Duodenal mucosa (tissue), 2 donors: Measurements from ENCODE around the gene ESYT3.

Experiments used
- H3K27ac ChIP-seq: one replicate; pipeline ENCODE4 v1.7.0; 2013; ENCODE audit warnings: low read depth, low read length
- H3K27me3 ChIP-seq, 2 donors: one replicate each; pipeline ENCODE4 v1.7.0; 2013; ENCODE audit warnings: low read length in 2 of 2, control low read depth in 1 of 2; ENCODE audit not compliant: insufficient read depth in 2 of 2, control insufficient read depth in 1 of 2
- H3K36me3 ChIP-seq, 2 donors: one replicate each; pipeline ENCODE4 v1.7.0; 2013; ENCODE audit warnings: low read length in 2 of 2, control low read depth in 1 of 2; ENCODE audit not compliant: insufficient read depth in 2 of 2, control insufficient read depth in 1 of 2
- H3K4me1 ChIP-seq, 2 donors: one replicate each; pipeline ENCODE4 v1.7.0; 2013; ENCODE audit warnings: low read length in 2 of 2, control low read depth in 1 of 2; ENCODE audit not compliant: insufficient read depth in 2 of 2, control insufficient read depth in 1 of 2
- H3K4me3 ChIP-seq, 2 donors: one replicate each; pipeline ENCODE4 v1.7.0; 2013; ENCODE audit warnings: low read length in 2 of 2, low read depth in 1 of 2
- H3K9ac ChIP-seq, 2 donors: one replicate each; pipeline ENCODE4 v1.7.0; 2013; ENCODE audit warnings: low read length in 2 of 2, low read depth in 1 of 2
- H3K9me3 ChIP-seq, 2 donors: one replicate each; pipeline ENCODE4 v1.7.0; 2013; ENCODE audit warnings: low read length in 2 of 2, control low read depth in 1 of 2; ENCODE audit not compliant: control insufficient read depth in 1 of 2

ESYT3 gene

GRCh38 chr3:138441742-138442141, 7.3 kb downstream of the ESYT3 start:
- Histone ChIP-seq H3K36me3 (no peaks in the 10 kb centered on the region), H3K4me3 (no peak overlapping the region), H3K27ac (no peak overlapping the region), H3K4me1 (no peaks in the 10 kb centered on the region), H3K9ac (no peak overlapping the region), H3K9me3 (no peaks in the 10 kb centered on the region), H3K27me3 (peaks cover 3 to 6% of the 10 kb centered on the region in 2 donors)

GRCh38 chr3:138442433-138442832, 8.0 kb downstream of the ESYT3 start:
- Histone ChIP-seq H3K36me3 (no peaks in the 10 kb centered on the region), H3K27ac (no peak overlapping the region), H3K9me3 (no peaks in the 10 kb centered on the region), H3K9ac (no peak overlapping the region), H3K4me1 (no peaks in the 10 kb centered on the region), H3K27me3 (peaks cover 2% of the 10 kb centered on the region in 2 donors), H3K4me3 (no peak overlapping the region)

GRCh38 chr3:138443091-138443490, 8.7 kb downstream of the ESYT3 start:
- no peaks in the 10 kb centered on the region for H3K4me1 ChIP-seq
- peaks cover 2% of the 10 kb centered on the region in 2 donors for H3K27me3 ChIP-seq
- no peak overlapping the region for H3K9ac ChIP-seq
- no peak overlapping the region for H3K4me3 ChIP-seq
- H3K27ac ChIP-seq, result no peak overlapping the region
- H3K9me3 ChIP-seq, result no peaks in the 10 kb centered on the region
- no peaks in the 10 kb centered on the region for H3K36me3 ChIP-seq

GRCh38 chr3:138443521-138444503, 9.4 kb downstream of the ESYT3 start:
- Histone ChIP-seq H3K4me1 (no peaks in the 10 kb centered on the region), H3K9ac (no peak overlapping the region), H3K9me3 (no peaks in the 10 kb centered on the region), H3K36me3 (no peaks in the 10 kb centered on the region), H3K27ac (no peak overlapping the region), H3K27me3 (peaks cover 2% of the 10 kb centered on the region in 2 donors), H3K4me3 (no peak overlapping the region)

GRCh38 chr3:138445236-138445635, 10.8 kb downstream of the ESYT3 start:
- H3K4me1 ChIP-seq, result no peaks in the 10 kb centered on the region
- H3K36me3 ChIP-seq, result no peaks in the 10 kb centered on the region
- H3K9ac ChIP-seq, result no peak overlapping the region
- no peak overlapping the region for H3K4me3 ChIP-seq
- H3K9me3 ChIP-seq, result no peaks in the 10 kb centered on the region
- H3K27me3 ChIP-seq, result peaks cover 0 to 2% of the 10 kb centered on the region in 2 donors
- H3K27ac ChIP-seq, result no peak overlapping the region

GRCh38 chr3:138445654-138446053, 11.2 kb downstream of the ESYT3 start:
- H3K4me1 ChIP-seq, result no peaks in the 10 kb centered on the region
- no peak overlapping the region for H3K27ac ChIP-seq
- H3K9ac ChIP-seq, result no peak overlapping the region
- H3K36me3 ChIP-seq, result no peaks in the 10 kb centered on the region
- no peaks in the 10 kb centered on the region for H3K9me3 ChIP-seq
- peaks cover 0 to under 1% of the 10 kb centered on the region in 2 donors for H3K27me3 ChIP-seq
- no peak overlapping the region for H3K4me3 ChIP-seq

- Histone ChIP-seq H3K27ac (no peak overlapping the region), H3K4me3 (no peak overlapping the region), H3K9me3 (no peaks in the 10 kb centered on the region), H3K4me1 (no peaks in the 10 kb centered on the region), H3K27me3 (no peaks in the 10 kb centered on the region), H3K36me3 (no peaks in the 10 kb centered on the region), H3K9ac (no peak overlapping the region)
Observed at GRCh38 chr3:138448631-138449030, 14.2 kb downstream of the ESYT3 start.

- Histone ChIP-seq H3K27ac (no peak overlapping the region), H3K4me1 (no peaks in the 10 kb centered on the region), H3K4me3 (no peak overlapping the region), H3K36me3 (no peaks in the 10 kb centered on the region), H3K9ac (no peak overlapping the region), H3K27me3 (no peaks in the 10 kb centered on the region), H3K9me3 (no peaks in the 10 kb centered on the region)
Observed at GRCh38 chr3:138449490-138449889, 15.1 kb downstream of the ESYT3 start.

- H3K36me3 ChIP-seq, result no peaks in the 10 kb centered on the region
- H3K27ac ChIP-seq, result no peak overlapping the region
- no peaks in the 10 kb centered on the region for H3K27me3 ChIP-seq
- H3K4me3 ChIP-seq, result no peak overlapping the region
- no peaks in the 10 kb centered on the region for H3K4me1 ChIP-seq
- no peaks in the 10 kb centered on the region for H3K9me3 ChIP-seq
- H3K9ac ChIP-seq, result no peak overlapping the region
Observed at GRCh38 chr3:138450181-138450580, 15.8 kb downstream of the ESYT3 start.

GRCh38 chr3:138450704-138451424, 16.4 kb downstream of the ESYT3 start:
- H3K9me3 ChIP-seq, result no peaks in the 10 kb centered on the region
- no peak overlapping the region for H3K4me3 ChIP-seq
- no peaks in the 10 kb centered on the region for H3K36me3 ChIP-seq
- H3K4me1 ChIP-seq, result no peaks in the 10 kb centered on the region
- no peak overlapping the region for H3K9ac ChIP-seq
- peaks cover 0 to 3% of the 10 kb centered on the region in 2 donors for H3K27me3 ChIP-seq
- no peak overlapping the region for H3K27ac ChIP-seq
